IMR-90 (cell line): Measurements from ENCODE around the gene WDR90.

Experiments
- BHLHE40 ChIP-seq: fragments of 150-350 bp; IDR thresholded peaks from 2 replicates; pipeline ENCODE4 v1.6.1; 2016; ENCODE audit warnings: mild to moderate bottlenecking, low read depth, low read length
- CEBPB ChIP-seq: IDR thresholded peaks from 2 replicates; pipeline ENCODE4 v1.6.1; 2012; ENCODE audit warnings: low read depth, low read length, improper control_type of control experiment
- ELK1 ChIP-seq: fragments of 150-350 bp; IDR thresholded peaks from 2 replicates; pipeline ENCODE4 v1.6.1; 2016; ENCODE audit warnings: low read depth, mild to moderate bottlenecking, low read length, moderate library complexity, borderline replicate concordance
- MAFK ChIP-seq: IDR thresholded peaks from 2 replicates; pipeline ENCODE4 v1.6.1; 2012; ENCODE audit warnings: low read depth, low read length, improper control_type of control experiment
- NFE2L2 ChIP-seq: fragments of 150-350 bp; IDR thresholded peaks from 2 replicates; pipeline ENCODE4 v1.6.1; 2016; ENCODE audit warnings: low read depth, mild to moderate bottlenecking, low read length
- POLR2A ChIP-seq: IDR thresholded peaks from 2 replicates; pipeline ENCODE4 v1.6.1; 2012; ENCODE audit warnings: mild to moderate bottlenecking, low read depth, low read length
- RFX5 ChIP-seq: IDR thresholded peaks from 2 replicates; pipeline ENCODE4 v1.8.0; 2012; ENCODE audit warnings: low read depth, mild to moderate bottlenecking, low read length, moderate library complexity
- SMC3 ChIP-seq: fragments of 150-350 bp; IDR thresholded peaks from 2 replicates; pipeline ENCODE4 v1.6.1; 2016; ENCODE audit warnings: low read depth, mild to moderate bottlenecking, antibody characterized with exemption, low read length, moderate library complexity
- TF ChIP-seq, protein P1 (sequence below): conservative IDR thresholded peaks from 2 replicates; pipeline ENCODE4 v1.5.1; 2012; ENCODE audit warnings: mild to moderate bottlenecking, low read depth, low read length, improper control_type of control experiment

GRCh38 chr16:640614-641013 lies 8.6 kb upstream of the WDR90 start:
- no peak for TF ChIP-seq RFX5
- TF ChIP-seq, protein P1, sequence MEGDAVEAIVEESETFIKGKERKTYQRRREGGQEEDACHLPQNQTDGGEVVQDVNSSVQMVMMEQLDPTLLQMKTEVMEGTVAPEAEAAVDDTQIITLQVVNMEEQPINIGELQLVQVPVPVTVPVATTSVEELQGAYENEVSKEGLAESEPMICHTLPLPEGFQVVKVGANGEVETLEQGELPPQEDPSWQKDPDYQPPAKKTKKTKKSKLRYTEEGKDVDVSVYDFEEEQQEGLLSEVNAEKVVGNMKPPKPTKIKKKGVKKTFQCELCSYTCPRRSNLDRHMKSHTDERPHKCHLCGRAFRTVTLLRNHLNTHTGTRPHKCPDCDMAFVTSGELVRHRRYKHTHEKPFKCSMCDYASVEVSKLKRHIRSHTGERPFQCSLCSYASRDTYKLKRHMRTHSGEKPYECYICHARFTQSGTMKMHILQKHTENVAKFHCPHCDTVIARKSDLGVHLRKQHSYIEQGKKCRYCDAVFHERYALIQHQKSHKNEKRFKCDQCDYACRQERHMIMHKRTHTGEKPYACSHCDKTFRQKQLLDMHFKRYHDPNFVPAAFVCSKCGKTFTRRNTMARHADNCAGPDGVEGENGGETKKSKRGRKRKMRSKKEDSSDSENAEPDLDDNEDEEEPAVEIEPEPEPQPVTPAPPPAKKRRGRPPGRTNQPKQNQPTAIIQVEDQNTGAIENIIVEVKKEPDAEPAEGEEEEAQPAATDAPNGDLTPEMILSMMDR, result no peak
- TF ChIP-seq POLR2A, result no peak
- no peak for TF ChIP-seq BHLHE40
- TF ChIP-seq NFE2L2, result no peak
- no peak for TF ChIP-seq SMC3
- no peak for TF ChIP-seq MAFK
- no peak for TF ChIP-seq ELK1
- no peak for TF ChIP-seq CEBPB
